Mesenchymal stem cell (in vitro differentiated cells and primary cell): ENCODE data around the gene AHCYL2.
A peak's percentile ranks its signal among the peaks of the same experiment; 100 is the strongest.

ENCODE experiments used
- DNase-seq: peaks from one replicate; pipeline ENCODE4 v3.0.0-alpha.2; 2013
- H2AFZ ChIP-seq: one replicate; pipeline ENCODE4 v1.6.1; 2013; ENCODE audit warnings: low read depth, mild to moderate bottlenecking, control low read depth, inconsistent platforms, low read length, moderate library complexity
- H2AK5ac ChIP-seq: 2 replicates; pipeline ENCODE4 v1.6.1; 2013; ENCODE audit warnings: low read length, moderate library complexity, mild to moderate bottlenecking, inconsistent platforms; ENCODE audit not compliant: severe bottlenecking
- H2BK120ac ChIP-seq: one replicate; pipeline ENCODE4 v1.6.1; 2013; ENCODE audit warnings: low read depth, mild to moderate bottlenecking, inconsistent platforms, low read length, moderate library complexity
- H2BK12ac ChIP-seq, 2 experiments: one replicate each; pipeline ENCODE4 v1.6.1; 2013; ENCODE audit warnings: inconsistent platforms in 2 of 2, low read length in 2 of 2, mild to moderate bottlenecking in 2 of 2, moderate library complexity in 2 of 2, control low read depth in 1 of 2
- H2BK15ac ChIP-seq: one replicate; pipeline ENCODE4 v1.6.1; 2013; ENCODE audit warnings: mild to moderate bottlenecking, low read depth, inconsistent platforms; ENCODE audit not compliant: poor library complexity, severe bottlenecking
- H2BK5ac ChIP-seq: 2 replicates; pipeline ENCODE4 v1.6.1; 2013; ENCODE audit warnings: low read depth, mild to moderate bottlenecking, low read length, control low read depth, inconsistent platforms; ENCODE audit not compliant: poor library complexity, severe bottlenecking
- H3K14ac ChIP-seq, 2 experiments: one replicate each; pipeline ENCODE4 v1.6.1; 2013; ENCODE audit warnings: inconsistent platforms in 2 of 2, low read length in 2 of 2, control low read depth in 1 of 2, mild to moderate bottlenecking in 1 of 2, moderate library complexity in 1 of 2
- H3K18ac ChIP-seq, 2 experiments: one replicate each; pipeline ENCODE4 v1.6.1; 2013; ENCODE audit warnings: inconsistent platforms in 2 of 2, low read length in 2 of 2, control low read depth in 1 of 2, low read depth in 1 of 2, mild to moderate bottlenecking in 1 of 2
- H3K23ac ChIP-seq, 2 experiments: one replicate each; pipeline ENCODE4 v1.6.1; 2013; ENCODE audit warnings: inconsistent platforms in 2 of 2, low read length in 2 of 2, mild to moderate bottlenecking in 2 of 2, moderate library complexity in 2 of 2, control low read depth in 1 of 2
- H3K27ac ChIP-seq: 2 replicates; pipeline ENCODE4 v1.5.1; 2013; ENCODE audit warnings: mild to moderate bottlenecking, moderate library complexity, low read length, control low read depth, inconsistent platforms; ENCODE audit not compliant: poor library complexity, severe bottlenecking
- H3K27me3 ChIP-seq, 2 experiments: 2 replicates each; pipeline versions ENCODE4 v1.6.1 to v1.7.0; 2013; ENCODE audit warnings: low read length in 2 of 2, mild to moderate bottlenecking in 2 of 2, moderate library complexity in 2 of 2, control low read depth in 1 of 2, inconsistent platforms in 1 of 2; ENCODE audit not compliant: control insufficient read depth in 1 of 2, insufficient read depth in 1 of 2
- H3K36me3 ChIP-seq, 2 experiments: 2 replicates each; pipeline versions ENCODE4 v1.6.1 to v1.7.0; 2013; ENCODE audit warnings: low read length in 2 of 2, control low read depth in 1 of 2, inconsistent platforms in 1 of 2, low read depth in 1 of 2, mild to moderate bottlenecking in 1 of 2; ENCODE audit not compliant: insufficient read depth in 2 of 2, control insufficient read depth in 1 of 2
- H3K4ac ChIP-seq, 2 experiments: one replicate each; pipeline ENCODE4 v1.6.1; 2013; ENCODE audit warnings: inconsistent platforms in 2 of 2, low read length in 2 of 2, mild to moderate bottlenecking in 2 of 2, moderate library complexity in 2 of 2, control low read depth in 1 of 2, low read depth in 1 of 2
- H3K4me1 ChIP-seq: 2 replicates; pipeline ENCODE4 v1.6.1; 2013; ENCODE audit warnings: low read depth, low read length, control low read depth; ENCODE audit not compliant: control insufficient read depth, insufficient read depth
- H3K4me2 ChIP-seq: 2 replicates; pipeline ENCODE4 v1.6.1; 2013; ENCODE audit warnings: low read length, mild to moderate bottlenecking, inconsistent platforms; ENCODE audit not compliant: poor library complexity, severe bottlenecking
- H3K4me3 ChIP-seq, 2 experiments: 2 replicates each; pipeline versions ENCODE4 v1.5.1 to v1.7.0; 2013; ENCODE audit warnings: low read length in 2 of 2, mild to moderate bottlenecking in 2 of 2, control low read depth in 1 of 2, low read depth in 1 of 2; ENCODE audit not compliant: insufficient read depth in 1 of 2
- H3K79me1 ChIP-seq: replicated peaks from 2 replicates; pipeline ENCODE4 v1.6.1; 2013; ENCODE audit warnings: mild to moderate bottlenecking, control low read depth, low read length, inconsistent platforms; ENCODE audit not compliant: poor library complexity, severe bottlenecking
- H3K9ac ChIP-seq: 2 replicates; pipeline ENCODE4 v1.7.0; 2013; ENCODE audit warnings: mild to moderate bottlenecking, low read length, moderate library complexity
- H3K9me3 ChIP-seq: 2 replicates; pipeline ENCODE4 v1.7.0; 2013; ENCODE audit warnings: mild to moderate bottlenecking, low read length; ENCODE audit not compliant: control insufficient read depth
- H4K8ac ChIP-seq: one replicate; pipeline ENCODE4 v1.6.1; 2013; ENCODE audit warnings: inconsistent platforms, mild to moderate bottlenecking, low read length, moderate library complexity
- H4K91ac ChIP-seq: one replicate; pipeline ENCODE4 v1.6.1; 2013; ENCODE audit warnings: mild to moderate bottlenecking, low read length, inconsistent platforms
- WGBS: methylation state at CpG from one replicate; pipeline ENCODE4 v1.1.7; 2013; ENCODE audit warnings: mixed read lengths; 5-methylcytosine and 5-hydroxymethylcytosine counted together

The AHCYL2 gene

GRCh38 chr7:129376778-129377700 lies 152.2 kb downstream of the AHCYL2 start:
- peaks cover 0 to 4% of the 10 kb centered on the region in 2 experiments for H3K36me3 ChIP-seq
- H3K9ac ChIP-seq: no peak overlapping the region
- no peaks in the 10 kb centered on the region for H3K79me1 ChIP-seq
- H2AFZ ChIP-seq: no peak overlapping the region
- H2AK5ac ChIP-seq: no peak overlapping the region
- H3K4me3 ChIP-seq: no peak overlapping the region
- H3K9me3 ChIP-seq: no peaks in the 10 kb centered on the region
- no peak overlapping the region for H3K23ac ChIP-seq
- H2BK12ac ChIP-seq: no peak overlapping the region
- peak; percentile 12 for DNase-seq
- no peak overlapping the region for H4K91ac ChIP-seq
- no peak overlapping the region for H3K18ac ChIP-seq
- H4K8ac ChIP-seq: no peak overlapping the region
- H2BK15ac ChIP-seq: no peak overlapping the region
- 83% methylated on average over 5 of the region's 6 CpGs for WGBS
- H3K27me3 ChIP-seq: no peaks in the 10 kb centered on the region
- no peak overlapping the region for H2BK5ac ChIP-seq
- H3K27ac ChIP-seq: no peak overlapping the region
- no peak overlapping the region for H3K4me2 ChIP-seq
- H3K14ac ChIP-seq: no peak overlapping the region
- no peak overlapping the region for H2BK120ac ChIP-seq
- H3K4ac ChIP-seq: no peak overlapping the region
- H3K4me1 ChIP-seq: no peaks in the 10 kb centered on the region

GRCh38 chr7:129381710-129382484 lies 157.1 kb downstream of the AHCYL2 start:
- Histone ChIP-seq H3K9me3 (no peaks in the 10 kb centered on the region), H3K4me1 (no peaks in the 10 kb centered on the region), H3K27ac (no peak overlapping the region), H2AFZ (no peak overlapping the region), H2BK120ac (no peak overlapping the region), H3K4me2 (no peak overlapping the region), H2BK15ac (no peak overlapping the region), H2BK12ac (no peak overlapping the region), H3K79me1 (no peaks in the 10 kb centered on the region), H3K4me3 (no peak overlapping the region), H3K23ac (no peak overlapping the region), H3K9ac (no peak overlapping the region), H4K8ac (no peak overlapping the region), H4K91ac (no peak overlapping the region), H3K36me3 (peaks cover 0 to 4% of the 10 kb centered on the region in 2 experiments), H2AK5ac (no peak overlapping the region), H2BK5ac (no peak overlapping the region), H3K4ac (no peak overlapping the region), H3K18ac (no peak overlapping the region), H3K14ac (no peak overlapping the region), H3K27me3 (no peaks in the 10 kb centered on the region)
- WGBS: 96% methylated on average over 8 of the region's 9 CpGs
- no peak for DNase-seq

GRCh38 chr7:129383542-129384132 lies 158.8 kb downstream of the AHCYL2 start:
- Histone ChIP-seq H3K4me1 (no peaks in the 10 kb centered on the region), H4K8ac (no peak overlapping the region), H2BK12ac (no peak overlapping the region), H2BK15ac (no peak overlapping the region), H2BK120ac (no peak overlapping the region), H3K27ac (no peak overlapping the region), H3K9me3 (no peaks in the 10 kb centered on the region), H3K9ac (no peak overlapping the region), H3K79me1 (no peaks in the 10 kb centered on the region), H3K36me3 (peaks cover 0 to 4% of the 10 kb centered on the region in 2 experiments), H3K14ac (no peak overlapping the region), H2AFZ (no peak overlapping the region), H2AK5ac (no peak overlapping the region), H2BK5ac (no peak overlapping the region), H3K4ac (no peak overlapping the region), H3K23ac (no peak overlapping the region), H3K27me3 (no peaks in the 10 kb centered on the region), H3K18ac (no peak overlapping the region), H3K4me3 (no peak overlapping the region), H4K91ac (no peak overlapping the region), H3K4me2 (no peak overlapping the region)
- no peak for DNase-seq
- 60% methylated on average over 3 of the region's 3 CpGs for WGBS

GRCh38 chr7:129385116-129385515 lies 160.3 kb downstream of the AHCYL2 start:
- no peak for DNase-seq
- no peak overlapping the region for H3K23ac ChIP-seq
- no peak overlapping the region for H3K18ac ChIP-seq

More at GRCh38 chr7:129385116-129385515, 160.3 kb downstream of the AHCYL2 start:
- Histone ChIP-seq H2AFZ (no peak overlapping the region), H3K36me3 (peaks cover 0 to 3% of the 10 kb centered on the region in 2 experiments), H2BK15ac (no peak overlapping the region), H3K14ac (no peak overlapping the region), H3K4me2 (no peak overlapping the region), H3K79me1 (no peaks in the 10 kb centered on the region), H2BK120ac (no peak overlapping the region), H2AK5ac (no peak overlapping the region), H3K9ac (no peak overlapping the region), H3K4ac (no peak overlapping the region), H3K4me3 (no peak overlapping the region), H4K91ac (no peak overlapping the region), H2BK12ac (no peak overlapping the region), H3K4me1 (no peaks in the 10 kb centered on the region), H2BK5ac (no peak overlapping the region), H3K27ac (no peak overlapping the region), H4K8ac (no peak overlapping the region), H3K27me3 (no peaks in the 10 kb centered on the region), H3K9me3 (no peaks in the 10 kb centered on the region)
- WGBS: no CpG with 5 or more reads among the region's 1 CpG
